Thyroid gland (tissue), 4 donors: ENCODE data around the gene PRSS36. TPM values are rescaled to one million over a fixed set of nuclear protein-coding genes. Genes with fewer than 3 reads are reported as not detected.
"Not testable (repeated sequence)": the region's sequence is repeated elsewhere in the genome, so short reads cannot be mapped to it uniquely, and the experiment has no call there.

ENCODE experiments used
- DNase-seq, 2 donors: peaks; one replicate each; pipeline ENCODE4 v3.0.0-alpha.2; 2019
- H3K27ac ChIP-seq, 3 donors: fragments of 200-600 bp; sonication (generic); 1 replicate in 2 of 3; 2 replicates in 1 of 3; pipeline ENCODE4 v1.5.1; 2016 to 2019; ENCODE audit warnings: mild to moderate bottlenecking in 1 of 3, moderate library complexity in 1 of 3
- H3K27me3 ChIP-seq: fragments of 200-600 bp; sonication (generic); one replicate; pipeline ENCODE4 v1.5.1; 2019
- H3K36me3 ChIP-seq, 2 donors: fragments of 200-600 bp; sonication (generic); one replicate each; pipeline ENCODE4 v1.5.1; 2016 to 2019
- H3K4me1 ChIP-seq, 2 donors: fragments of 200-600 bp; sonication (generic); one replicate each; pipeline ENCODE4 v1.5.1; 2017 to 2019
- H3K4me3 ChIP-seq, 3 donors: fragments of 200-600 bp; sonication (generic); replicated peaks in 1 of 3; 1 replicate in 2 of 3; 2 replicates in 1 of 3; pipeline ENCODE4 v1.5.1; 2016; ENCODE audit warnings: mild to moderate bottlenecking in 1 of 3
- H3K9me3 ChIP-seq: fragments of 200-600 bp; sonication (generic); one replicate; pipeline ENCODE4 v1.5.1; 2017
- POLR2A ChIP-seq, 2 donors: fragments of 450-650 bp; IDR thresholded peaks; one replicate each; pipeline ENCODE4 v1.6.1; 2017; ENCODE audit warnings: antibody characterized with exemption in 2 of 2, mild to moderate bottlenecking in 2 of 2, moderate library complexity in 1 of 2
- WGBS, 2 donors: methylation state at CpG; one replicate each; pipeline ENCODE4 v1.1.5; 2017; 5-methylcytosine and 5-hydroxymethylcytosine counted together
- intact Hi-C: fragments of 100-400 bp; cut with DNase I; formaldehyde crosslinking; loops from one replicate; pipeline ENCODE4 v1.15.1; 2023
- total RNA-seq, 4 donors: library from RNA; depleted of rRNA; stranded (reverse); fragments of >200 nt; gene quantifications; one replicate each; pipeline ENCODE4 v1.2.3, GENCODE V29; 2016
- TF ChIP-seq, protein P1 (sequence below), 6 experiments: fragments of 200-600 bp in 3 of 6; fragments of 450-650 bp in 3 of 6; sonication (generic) in 3 of 6; IDR thresholded peaks; one replicate each; pipeline ENCODE4 v1.5.1; 2016 to 2019; ENCODE audit warnings: antibody characterized with exemption in 6 of 6, mild to moderate bottlenecking in 2 of 6, inconsistent platforms in 1 of 6, moderate library complexity in 1 of 6

The PRSS36 gene
- total RNA-seq, 4 donors from 2014 or later, result 1.4 to 6.6 (median 3.0) TPM

DNA sequence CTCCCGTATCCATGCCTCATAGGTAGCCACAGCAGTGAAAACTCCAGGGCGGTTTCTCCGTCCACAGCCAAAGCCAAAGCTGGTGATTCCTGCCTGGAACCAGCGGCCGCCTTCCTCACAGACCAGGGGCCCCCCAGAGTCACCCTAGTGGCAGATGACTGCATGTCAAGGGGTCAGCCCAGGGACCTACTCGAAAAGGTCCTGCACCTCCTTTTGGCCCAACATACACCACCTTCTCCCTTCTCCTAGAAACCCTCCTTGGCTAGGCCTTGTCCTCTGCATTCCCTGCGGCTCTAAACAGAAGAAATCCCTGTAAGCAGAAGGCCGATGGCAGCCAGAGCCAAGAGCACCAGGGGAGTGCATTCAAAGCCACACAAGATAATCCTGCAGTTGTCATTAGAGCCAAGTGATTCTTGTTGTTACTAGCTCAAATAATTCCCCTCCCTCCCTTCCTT is 6.1 kb downstream of the PRSS36 start:
- intact Hi-C loops, result loop anchor here (10.0 kb wide), 1 partner anchor 159 kb away; the partner anchor contains the start of gene HSD3B7
- TF ChIP-seq, protein P1, sequence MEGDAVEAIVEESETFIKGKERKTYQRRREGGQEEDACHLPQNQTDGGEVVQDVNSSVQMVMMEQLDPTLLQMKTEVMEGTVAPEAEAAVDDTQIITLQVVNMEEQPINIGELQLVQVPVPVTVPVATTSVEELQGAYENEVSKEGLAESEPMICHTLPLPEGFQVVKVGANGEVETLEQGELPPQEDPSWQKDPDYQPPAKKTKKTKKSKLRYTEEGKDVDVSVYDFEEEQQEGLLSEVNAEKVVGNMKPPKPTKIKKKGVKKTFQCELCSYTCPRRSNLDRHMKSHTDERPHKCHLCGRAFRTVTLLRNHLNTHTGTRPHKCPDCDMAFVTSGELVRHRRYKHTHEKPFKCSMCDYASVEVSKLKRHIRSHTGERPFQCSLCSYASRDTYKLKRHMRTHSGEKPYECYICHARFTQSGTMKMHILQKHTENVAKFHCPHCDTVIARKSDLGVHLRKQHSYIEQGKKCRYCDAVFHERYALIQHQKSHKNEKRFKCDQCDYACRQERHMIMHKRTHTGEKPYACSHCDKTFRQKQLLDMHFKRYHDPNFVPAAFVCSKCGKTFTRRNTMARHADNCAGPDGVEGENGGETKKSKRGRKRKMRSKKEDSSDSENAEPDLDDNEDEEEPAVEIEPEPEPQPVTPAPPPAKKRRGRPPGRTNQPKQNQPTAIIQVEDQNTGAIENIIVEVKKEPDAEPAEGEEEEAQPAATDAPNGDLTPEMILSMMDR (IDR thresholded peaks at IDR 0.05), result no peak
- TF ChIP-seq POLR2A (IDR thresholded peaks at IDR 0.05), result no peak
- H3K4me3 ChIP-seq, result no peak overlapping the region
- H3K4me1 ChIP-seq, result peaks cover 11 to 32% of the 10 kb centered on the region in 2 donors
- no peaks in the 10 kb centered on the region for H3K27me3 ChIP-seq
- H3K36me3 ChIP-seq, result no peaks in the 10 kb centered on the region
- no peak for DNase-seq
- no peak overlapping the region for H3K27ac ChIP-seq
- no peaks in the 10 kb centered on the region for H3K9me3 ChIP-seq
- WGBS, 2 donors, result 91 to 94% methylated on average over 8 of the region's 8 CpGs

DNA sequence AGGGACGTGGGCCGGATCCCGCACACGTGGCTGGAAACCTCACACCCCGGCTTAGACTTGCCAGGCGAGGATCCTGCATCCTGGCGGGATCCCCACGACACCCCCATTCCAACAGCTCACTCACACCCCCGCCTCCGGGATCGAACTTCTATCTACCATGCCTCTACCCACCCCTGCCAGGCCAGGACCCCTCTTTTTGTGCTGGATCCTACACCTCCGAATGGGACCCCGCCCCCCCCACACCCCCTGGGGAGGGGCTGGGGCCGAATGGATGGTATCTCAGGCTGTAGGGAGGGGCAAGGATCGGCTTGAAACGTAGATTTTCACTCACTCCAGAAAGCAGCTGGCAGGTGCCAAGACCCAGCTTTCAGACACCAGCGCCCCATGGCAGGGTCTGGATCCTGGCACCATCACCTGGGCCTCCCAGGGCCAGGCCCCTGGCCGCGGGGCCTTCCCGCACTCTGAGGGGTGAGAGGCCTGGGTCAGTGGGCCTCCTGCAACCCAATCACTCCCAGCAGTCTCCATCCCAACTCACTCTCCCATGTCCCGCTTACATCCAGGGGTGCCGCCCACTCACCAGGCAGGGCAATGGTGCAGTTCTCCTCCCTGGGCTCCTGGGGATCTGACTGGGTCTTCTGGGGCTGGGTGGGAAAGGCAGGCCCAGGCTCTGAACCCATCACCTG is 6.7 kb downstream of the PRSS36 start:
- Histone ChIP-seq H3K9me3 (no peaks in the 10 kb centered on the region), H3K4me1 (peaks cover 17 to 33% of the 10 kb centered on the region in 2 donors), H3K4me3 (peak overlapping the region in 1 of 3 donors; percentile 43), H3K36me3 (no peaks in the 10 kb centered on the region), H3K27me3 (no peaks in the 10 kb centered on the region), H3K27ac (peak overlapping the region in 1 of 3 donors; percentile 57)
- DNase-seq, result no peak
- TF ChIP-seq POLR2A (IDR thresholded peaks at IDR 0.05), result no peak
- TF ChIP-seq, protein P1 (IDR thresholded peaks at IDR 0.05), result no peak
- 68 to 95% methylated on average over 7 to 17 of the region's 22 CpGs for WGBS, 2 donors
- intact Hi-C loops, result loop anchor here (10.0 kb wide), 1 partner anchor 158 kb away; the partner anchor contains the start of gene HSD3B7

DNA sequence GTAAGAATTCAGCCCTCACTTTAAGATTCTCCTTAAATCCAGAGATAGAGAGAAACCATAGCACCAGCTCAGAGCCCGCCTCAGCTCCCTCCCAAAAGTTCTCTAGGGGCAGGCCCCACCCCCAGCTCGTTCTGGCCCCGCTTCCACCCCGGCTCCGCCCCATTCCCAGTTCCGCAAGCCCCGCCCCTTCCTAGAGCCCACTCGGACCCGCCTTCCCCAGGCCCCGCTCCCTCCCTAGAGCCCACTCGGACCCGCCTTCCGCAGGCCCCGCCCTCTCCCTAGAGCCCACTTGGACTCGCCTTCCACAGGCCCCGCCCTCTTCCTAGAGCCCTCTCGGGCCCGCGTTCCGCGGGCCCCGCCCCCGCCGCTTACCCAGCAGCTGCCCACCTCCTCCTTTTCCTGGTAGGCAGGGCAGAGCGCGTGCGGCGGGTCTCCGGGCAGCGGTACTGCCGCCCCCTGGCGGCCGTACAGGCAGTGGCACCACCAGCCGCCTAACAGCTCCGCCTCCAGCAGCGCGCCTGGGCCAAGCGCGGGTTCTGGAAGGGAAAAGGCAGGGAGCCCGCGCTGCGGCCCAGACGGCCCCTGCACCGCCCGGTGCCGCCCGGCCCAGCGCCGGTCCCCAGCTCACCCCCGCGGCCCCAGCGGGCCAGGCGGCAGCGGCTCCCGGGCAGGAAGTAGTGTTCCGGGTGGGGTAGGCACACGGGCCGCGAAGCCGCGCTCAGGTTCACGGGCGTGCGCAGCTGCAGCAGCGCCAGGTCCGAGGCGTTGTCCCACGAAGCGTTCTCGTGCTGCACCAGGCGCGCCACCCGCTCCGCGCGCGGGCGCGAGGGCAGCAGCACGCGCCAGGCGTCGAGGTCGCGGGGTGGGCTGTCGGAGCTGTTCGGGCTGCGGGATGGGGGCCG is 7.5 kb downstream of the PRSS36 start:
- Histone ChIP-seq H3K4me3 (peak overlapping the region in 1 of 3 donors; percentile 43), H3K36me3 (no peaks in the 10 kb centered on the region), H3K9me3 (no peaks in the 10 kb centered on the region), H3K27ac (peak overlapping the region; percentile 79 to 87 (median 86)), H3K4me1 (peaks cover 21 to 36% of the 10 kb centered on the region in 2 donors), H3K27me3 (no peaks in the 10 kb centered on the region)
- TF ChIP-seq, protein P1 (IDR thresholded peaks at IDR 0.05), result peak; percentile 75 to 99 (median 95)
- TF ChIP-seq POLR2A (IDR thresholded peaks at IDR 0.05), result peak in 1 of 2 donors; percentile 53
- DNase-seq, result peak; percentile 99
- 0 to 2% methylated on average over 23 to 42 of the region's 89 CpGs for WGBS, 2 donors
- intact Hi-C loops, result loop anchor here (10.0 kb wide), 1 partner anchor 158 kb away; the partner anchor contains the start of gene HSD3B7

DNA sequence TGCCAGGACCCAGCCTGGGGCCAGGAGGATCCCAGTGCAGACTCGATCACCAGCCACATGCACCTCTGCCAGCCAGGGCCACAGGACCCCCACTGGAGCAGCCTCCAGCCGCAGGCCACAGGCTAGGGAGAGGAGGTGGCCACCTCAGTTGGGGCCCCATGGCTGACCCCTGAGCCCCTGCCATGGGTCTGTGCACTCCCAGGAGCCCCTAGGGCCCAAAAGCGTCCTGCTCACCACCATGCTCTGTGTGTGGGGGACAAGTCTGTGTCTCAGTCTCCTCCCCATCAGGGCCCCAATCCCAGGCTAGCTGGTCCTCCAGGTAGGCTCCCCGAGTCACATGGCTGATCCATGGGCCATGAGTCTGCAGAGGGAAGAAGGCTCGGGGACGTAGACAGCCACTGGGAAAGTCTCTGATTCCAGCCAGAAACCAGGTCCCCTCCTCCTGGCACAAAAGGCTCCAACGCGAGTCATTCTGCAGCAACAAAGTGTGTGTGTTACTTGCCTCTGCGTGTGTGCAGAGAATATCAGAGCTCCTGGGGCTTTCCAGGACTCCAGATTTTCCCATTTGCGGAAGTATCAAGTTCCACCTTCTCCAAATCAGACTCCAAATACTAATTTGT is 8.3 kb downstream of the PRSS36 start:
- TF ChIP-seq, protein P1 (IDR thresholded peaks at IDR 0.05), result no peak
- no peak for TF ChIP-seq POLR2A (IDR thresholded peaks at IDR 0.05)
- Histone ChIP-seq H3K4me3 (peak overlapping the region in 1 of 3 donors; percentile 6), H3K27me3 (no peaks in the 10 kb centered on the region), H3K4me1 (peaks cover 21 to 36% of the 10 kb centered on the region in 2 donors), H3K9me3 (no peaks in the 10 kb centered on the region), H3K36me3 (no peaks in the 10 kb centered on the region), H3K27ac (peak overlapping the region; percentile 79 to 87 (median 86))
- peak; percentile 55 to 59 for DNase-seq
- intact Hi-C loops, result loop anchor here (10.0 kb wide), 1 partner anchor 157 kb away; the partner anchor contains the start of gene HSD3B7
- 17 to 18% methylated on average over 8 of the region's 10 CpGs for WGBS, 2 donors

DNA sequence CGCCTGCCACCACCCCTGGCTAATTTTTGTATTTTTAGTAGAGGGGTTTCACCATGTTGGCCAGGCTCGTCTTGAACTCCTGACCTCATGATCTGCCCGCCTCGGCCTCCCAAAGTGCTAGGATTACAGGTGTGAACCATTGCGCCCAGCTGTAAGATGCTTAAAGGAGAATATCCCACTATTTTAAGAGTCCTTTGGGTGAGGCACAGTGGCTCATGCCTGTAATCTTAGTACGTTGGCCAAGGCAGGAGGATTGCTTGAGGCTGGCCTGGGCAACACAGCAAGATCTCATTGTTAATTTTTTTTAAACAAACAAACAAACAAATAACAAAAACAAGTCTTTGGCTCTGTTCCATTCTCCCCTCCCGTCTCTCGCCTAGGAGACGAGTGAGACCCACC is 8.8 kb downstream of the PRSS36 start:
- H3K4me3 ChIP-seq, H3K9me3 ChIP-seq, H3K27me3 ChIP-seq, DNase-seq, H3K36me3 ChIP-seq: not testable (repeated sequence)
- intact Hi-C loops, result loop anchor here (10.0 kb wide), 1 partner anchor 156 kb away; the partner anchor contains the start of gene HSD3B7
- H3K4me1 ChIP-seq, result peaks cover 25 to 40% of the 10 kb centered on the region in 2 donors
- H3K27ac ChIP-seq, result peak overlapping the region; percentile 79 to 87 (median 86)
- 89 to 93% methylated on average over 9 of the region's 9 CpGs for WGBS, 2 donors
